Measurements from ENCODE around the gene TNFSF15. TPM values are rescaled to one million over a fixed set of nuclear protein-coding genes. Genes with fewer than 3 reads are reported as not detected.

The TNFSF15 gene
- total RNA-seq (2014; rRNA removed; shearing (Covaris generic)) (0.07 and 0.08 TPM in 2 replicates), polyA plus RNA-seq (2016; fragmentation: Nextera tagmentation; extraction: Ambion mirVana) (0.03 and 0.06 TPM in 2 replicates)
- long read RNA-seq = 0 reads

DNA sequence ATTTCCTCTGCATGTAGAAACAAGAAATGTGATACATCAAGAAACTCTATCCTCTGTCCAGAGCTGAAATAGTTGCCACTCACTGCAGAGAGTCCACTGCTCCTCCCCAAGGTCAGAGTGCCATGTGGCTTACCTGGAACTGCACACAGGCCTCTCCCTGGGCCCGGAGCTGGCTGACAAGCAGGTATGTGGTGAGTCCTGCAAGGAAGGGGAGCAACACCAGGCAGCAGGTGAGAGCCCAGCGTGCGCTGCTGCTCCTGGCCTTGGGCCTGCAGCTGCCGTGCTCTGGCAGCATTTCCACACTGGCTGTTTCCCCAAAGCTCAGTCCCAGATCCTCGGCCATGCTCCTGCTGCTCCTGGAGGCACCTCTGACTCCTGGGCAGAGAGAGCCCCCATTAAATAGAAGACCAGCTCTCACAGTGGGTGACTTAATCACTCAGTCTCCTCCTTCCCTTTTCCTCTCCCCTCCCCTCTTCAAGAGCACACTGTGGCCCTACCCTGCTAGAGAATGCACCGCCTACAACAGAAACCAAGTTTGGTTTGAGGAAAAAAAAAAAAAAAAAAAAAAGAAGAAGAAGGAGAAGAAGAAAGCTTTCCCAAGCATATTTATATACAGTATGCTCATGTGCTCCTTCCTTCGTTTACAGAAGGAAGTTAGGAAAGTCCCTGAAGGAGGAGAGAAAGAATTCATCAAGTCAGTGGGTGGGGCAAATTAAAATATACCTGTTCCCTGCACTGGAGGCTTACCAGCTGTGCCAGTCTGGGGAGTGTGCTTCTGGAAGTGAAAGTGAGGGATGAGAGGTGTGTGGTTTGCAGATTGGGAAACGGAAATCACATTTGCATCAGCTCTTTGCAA is at the start of gene TNFSF15:
Gene TNFSF15, minus strand, starts transcription at position 370 of the 856 bp plus-strand sequence. Its CDS starts 27 bp downstream, at position 343.
- ATAC-seq (peak; percentile 97), DNase-seq (ENCODE audit: low spot score) (peak; percentile 50)
- peaks cover 6% of the 10 kb centered on the region for H3K27me3 Mint-ChIP-seq (ENCODE audit: insufficient read depth, low read depth, poor library complexity)
- Histone ChIP-seq H3K4me1 (ENCODE audit: insufficient read depth) (peaks cover 27% of the 10 kb centered on the region), H4K20me1 (replicated peaks; ENCODE audit: insufficient read depth) (no peaks in the 10 kb centered on the region), H3K9me2 (ENCODE audit: insufficient read depth) (peaks cover 8% of the 10 kb centered on the region; the same call in 1 of the 2 replicates), H3F3A (replicated peaks; ENCODE audit: low read depth) (no peaks in the 10 kb centered on the region), H2AFZ (peak within 1 kb of the TSS; percentile 87), H3K36me3 (ENCODE audit: insufficient read depth) (no peaks in the 10 kb centered on the region), H3K4me3 (no peak within 1 kb of the TSS), H3K4me2 (peak within 1 kb of the TSS; percentile 68; the same call in 1 of the 2 replicates), H3K79me2 (replicated peaks; ENCODE audit: insufficient read depth) (no peaks in the 10 kb centered on the region), H3K27ac (ENCODE audit: low read depth) (no peak within 1 kb of the TSS), H3K27me3 (ENCODE audit: insufficient read depth) (no peaks in the 10 kb centered on the region)
- peak within 1 kb of the TSS; percentile 44 for H3K4me3 Mint-ChIP-seq
- no peaks in the 10 kb centered on the region for H3K36me3 Mint-ChIP-seq (ENCODE audit: low read depth)
- H3K4me1 Mint-ChIP-seq = peaks cover 32% of the 10 kb centered on the region
- TF ChIP-seq JUNB (IDR thresholded peaks at IDR 0.05; ENCODE audit: unreplicated experiment) (no peak), POLR2AphosphoS5 (IDR thresholded peaks at IDR 0.05; ENCODE audit: low read depth) (no peak), ZNF331 (CRISPR knock-in tag; IDR thresholded peaks at IDR 0.05; ENCODE audit: low read depth) (no peak), EZH2phosphoT487 (IDR thresholded peaks at IDR 0.05; ENCODE audit: unreplicated experiment) (no peak), ZNF114 (CRISPR knock-in tag; IDR thresholded peaks at IDR 0.05) (no peak), CREB1 (CRISPR knock-in tag; IDR thresholded peaks at IDR 0.05; ENCODE audit: low read depth) (no peak), NANOG (IDR thresholded peaks at IDR 0.05; ENCODE audit: borderline replicate concordance) (no peak), EZH2 (IDR thresholded peaks at IDR 0.05; ENCODE audit: low read depth, unreplicated experiment) (no peak), STAT1 (IDR thresholded peaks at IDR 0.05; ENCODE audit: unreplicated experiment) (no peak)
- TF ChIP-seq, protein P1, sequence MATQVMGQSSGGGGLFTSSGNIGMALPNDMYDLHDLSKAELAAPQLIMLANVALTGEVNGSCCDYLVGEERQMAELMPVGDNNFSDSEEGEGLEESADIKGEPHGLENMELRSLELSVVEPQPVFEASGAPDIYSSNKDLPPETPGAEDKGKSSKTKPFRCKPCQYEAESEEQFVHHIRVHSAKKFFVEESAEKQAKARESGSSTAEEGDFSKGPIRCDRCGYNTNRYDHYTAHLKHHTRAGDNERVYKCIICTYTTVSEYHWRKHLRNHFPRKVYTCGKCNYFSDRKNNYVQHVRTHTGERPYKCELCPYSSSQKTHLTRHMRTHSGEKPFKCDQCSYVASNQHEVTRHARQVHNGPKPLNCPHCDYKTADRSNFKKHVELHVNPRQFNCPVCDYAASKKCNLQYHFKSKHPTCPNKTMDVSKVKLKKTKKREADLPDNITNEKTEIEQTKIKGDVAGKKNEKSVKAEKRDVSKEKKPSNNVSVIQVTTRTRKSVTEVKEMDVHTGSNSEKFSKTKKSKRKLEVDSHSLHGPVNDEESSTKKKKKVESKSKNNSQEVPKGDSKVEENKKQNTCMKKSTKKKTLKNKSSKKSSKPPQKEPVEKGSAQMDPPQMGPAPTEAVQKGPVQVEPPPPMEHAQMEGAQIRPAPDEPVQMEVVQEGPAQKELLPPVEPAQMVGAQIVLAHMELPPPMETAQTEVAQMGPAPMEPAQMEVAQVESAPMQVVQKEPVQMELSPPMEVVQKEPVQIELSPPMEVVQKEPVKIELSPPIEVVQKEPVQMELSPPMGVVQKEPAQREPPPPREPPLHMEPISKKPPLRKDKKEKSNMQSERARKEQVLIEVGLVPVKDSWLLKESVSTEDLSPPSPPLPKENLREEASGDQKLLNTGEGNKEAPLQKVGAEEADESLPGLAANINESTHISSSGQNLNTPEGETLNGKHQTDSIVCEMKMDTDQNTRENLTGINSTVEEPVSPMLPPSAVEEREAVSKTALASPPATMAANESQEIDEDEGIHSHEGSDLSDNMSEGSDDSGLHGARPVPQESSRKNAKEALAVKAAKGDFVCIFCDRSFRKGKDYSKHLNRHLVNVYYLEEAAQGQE (IDR thresholded peaks at IDR 0.05; ENCODE audit: unreplicated experiment) = no peak
- TF ChIP-seq, protein P2, sequence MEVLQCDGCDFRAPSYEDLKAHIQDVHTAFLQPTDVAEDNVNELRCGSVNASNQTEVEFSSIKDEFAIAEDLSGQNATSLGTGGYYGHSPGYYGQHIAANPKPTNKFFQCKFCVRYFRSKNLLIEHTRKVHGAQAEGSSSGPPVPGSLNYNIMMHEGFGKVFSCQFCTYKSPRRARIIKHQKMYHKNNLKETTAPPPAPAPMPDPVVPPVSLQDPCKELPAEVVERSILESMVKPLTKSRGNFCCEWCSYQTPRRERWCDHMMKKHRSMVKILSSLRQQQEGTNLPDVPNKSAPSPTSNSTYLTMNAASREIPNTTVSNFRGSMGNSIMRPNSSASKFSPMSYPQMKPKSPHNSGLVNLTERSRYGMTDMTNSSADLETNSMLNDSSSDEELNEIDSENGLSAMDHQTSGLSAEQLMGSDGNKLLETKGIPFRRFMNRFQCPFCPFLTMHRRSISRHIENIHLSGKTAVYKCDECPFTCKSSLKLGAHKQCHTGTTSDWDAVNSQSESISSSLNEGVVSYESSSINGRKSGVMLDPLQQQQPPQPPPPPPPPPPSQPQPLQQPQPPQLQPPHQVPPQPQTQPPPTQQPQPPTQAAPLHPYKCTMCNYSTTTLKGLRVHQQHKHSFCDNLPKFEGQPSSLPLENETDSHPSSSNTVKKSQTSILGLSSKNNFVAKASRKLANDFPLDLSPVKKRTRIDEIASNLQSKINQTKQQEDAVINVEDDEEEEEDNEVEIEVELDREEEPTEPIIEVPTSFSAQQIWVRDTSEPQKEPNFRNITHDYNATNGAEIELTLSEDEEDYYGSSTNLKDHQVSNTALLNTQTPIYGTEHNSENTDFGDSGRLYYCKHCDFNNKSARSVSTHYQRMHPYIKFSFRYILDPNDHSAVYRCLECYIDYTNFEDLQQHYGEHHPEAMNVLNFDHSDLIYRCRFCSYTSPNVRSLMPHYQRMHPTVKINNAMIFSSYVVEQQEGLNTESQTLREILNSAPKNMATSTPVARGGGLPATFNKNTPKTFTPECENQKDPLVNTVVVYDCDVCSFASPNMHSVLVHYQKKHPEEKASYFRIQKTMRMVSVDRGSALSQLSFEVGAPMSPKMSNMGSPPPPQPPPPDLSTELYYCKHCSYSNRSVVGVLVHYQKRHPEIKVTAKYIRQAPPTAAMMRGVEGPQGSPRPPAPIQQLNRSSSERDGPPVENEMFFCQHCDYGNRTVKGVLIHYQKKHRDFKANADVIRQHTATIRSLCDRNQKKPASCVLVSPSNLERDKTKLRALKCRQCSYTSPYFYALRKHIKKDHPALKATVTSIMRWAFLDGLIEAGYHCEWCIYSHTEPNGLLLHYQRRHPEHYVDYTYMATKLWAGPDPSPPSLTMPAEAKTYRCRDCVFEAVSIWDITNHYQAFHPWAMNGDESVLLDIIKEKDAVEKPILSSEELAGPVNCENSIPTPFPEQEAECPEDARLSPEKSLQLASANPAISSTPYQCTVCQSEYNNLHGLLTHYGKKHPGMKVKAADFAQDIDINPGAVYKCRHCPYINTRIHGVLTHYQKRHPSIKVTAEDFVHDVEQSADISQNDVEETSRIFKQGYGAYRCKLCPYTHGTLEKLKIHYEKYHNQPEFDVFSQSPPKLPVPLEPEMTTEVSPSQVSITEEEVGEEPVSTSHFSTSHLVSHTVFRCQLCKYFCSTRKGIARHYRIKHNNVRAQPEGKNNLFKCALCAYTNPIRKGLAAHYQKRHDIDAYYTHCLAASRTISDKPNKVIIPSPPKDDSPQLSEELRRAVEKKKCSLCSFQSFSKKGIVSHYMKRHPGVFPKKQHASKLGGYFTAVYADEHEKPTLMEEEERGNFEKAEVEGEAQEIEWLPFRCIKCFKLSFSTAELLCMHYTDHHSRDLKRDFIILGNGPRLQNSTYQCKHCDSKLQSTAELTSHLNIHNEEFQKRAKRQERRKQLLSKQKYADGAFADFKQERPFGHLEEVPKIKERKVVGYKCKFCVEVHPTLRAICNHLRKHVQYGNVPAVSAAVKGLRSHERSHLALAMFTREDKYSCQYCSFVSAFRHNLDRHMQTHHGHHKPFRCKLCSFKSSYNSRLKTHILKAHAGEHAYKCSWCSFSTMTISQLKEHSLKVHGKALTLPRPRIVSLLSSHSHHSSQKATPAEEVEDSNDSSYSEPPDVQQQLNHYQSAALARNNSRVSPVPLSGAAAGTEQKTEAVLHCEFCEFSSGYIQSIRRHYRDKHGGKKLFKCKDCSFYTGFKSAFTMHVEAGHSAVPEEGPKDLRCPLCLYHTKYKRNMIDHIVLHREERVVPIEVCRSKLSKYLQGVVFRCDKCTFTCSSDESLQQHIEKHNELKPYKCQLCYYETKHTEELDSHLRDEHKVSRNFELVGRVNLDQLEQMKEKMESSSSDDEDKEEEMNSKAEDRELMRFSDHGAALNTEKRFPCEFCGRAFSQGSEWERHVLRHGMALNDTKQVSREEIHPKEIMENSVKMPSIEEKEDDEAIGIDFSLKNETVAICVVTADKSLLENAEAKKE (CRISPR knock-in tag; IDR thresholded peaks at IDR 0.05) = no peak
- TF ChIP-seq, protein P3, sequence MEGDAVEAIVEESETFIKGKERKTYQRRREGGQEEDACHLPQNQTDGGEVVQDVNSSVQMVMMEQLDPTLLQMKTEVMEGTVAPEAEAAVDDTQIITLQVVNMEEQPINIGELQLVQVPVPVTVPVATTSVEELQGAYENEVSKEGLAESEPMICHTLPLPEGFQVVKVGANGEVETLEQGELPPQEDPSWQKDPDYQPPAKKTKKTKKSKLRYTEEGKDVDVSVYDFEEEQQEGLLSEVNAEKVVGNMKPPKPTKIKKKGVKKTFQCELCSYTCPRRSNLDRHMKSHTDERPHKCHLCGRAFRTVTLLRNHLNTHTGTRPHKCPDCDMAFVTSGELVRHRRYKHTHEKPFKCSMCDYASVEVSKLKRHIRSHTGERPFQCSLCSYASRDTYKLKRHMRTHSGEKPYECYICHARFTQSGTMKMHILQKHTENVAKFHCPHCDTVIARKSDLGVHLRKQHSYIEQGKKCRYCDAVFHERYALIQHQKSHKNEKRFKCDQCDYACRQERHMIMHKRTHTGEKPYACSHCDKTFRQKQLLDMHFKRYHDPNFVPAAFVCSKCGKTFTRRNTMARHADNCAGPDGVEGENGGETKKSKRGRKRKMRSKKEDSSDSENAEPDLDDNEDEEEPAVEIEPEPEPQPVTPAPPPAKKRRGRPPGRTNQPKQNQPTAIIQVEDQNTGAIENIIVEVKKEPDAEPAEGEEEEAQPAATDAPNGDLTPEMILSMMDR (conservative IDR thresholded peaks at IDR 0.05; ENCODE audit: low read depth in 2 of 2) = no peak
- TF ChIP-seq, protein P4, sequence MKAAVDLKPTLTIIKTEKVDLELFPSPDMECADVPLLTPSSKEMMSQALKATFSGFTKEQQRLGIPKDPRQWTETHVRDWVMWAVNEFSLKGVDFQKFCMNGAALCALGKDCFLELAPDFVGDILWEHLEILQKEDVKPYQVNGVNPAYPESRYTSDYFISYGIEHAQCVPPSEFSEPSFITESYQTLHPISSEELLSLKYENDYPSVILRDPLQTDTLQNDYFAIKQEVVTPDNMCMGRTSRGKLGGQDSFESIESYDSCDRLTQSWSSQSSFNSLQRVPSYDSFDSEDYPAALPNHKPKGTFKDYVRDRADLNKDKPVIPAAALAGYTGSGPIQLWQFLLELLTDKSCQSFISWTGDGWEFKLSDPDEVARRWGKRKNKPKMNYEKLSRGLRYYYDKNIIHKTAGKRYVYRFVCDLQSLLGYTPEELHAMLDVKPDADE (IDR thresholded peaks at IDR 0.05) = no peak
- no peaks in the 10 kb centered on the region for H3K9me3 Mint-ChIP-seq
- peak within 1 kb of the TSS; percentile 71; the same call in 1 of the 2 replicates for H3K27ac Mint-ChIP-seq

Measured in GM23338 (cell line).